GM12892 (cell line): ENCODE data around the gene HHAT.

Source experiments
- POLR2A ChIP-seq: IDR thresholded peaks from 2 replicates; pipeline ENCODE4 v1.6.1; 2011; ENCODE audit warnings: low read depth, low read length, control low read depth
- POLR2AphosphoS5 ChIP-seq: IDR thresholded peaks from 2 replicates; pipeline ENCODE4 v1.6.1; 2011; ENCODE audit warnings: low read depth, low read length, control low read depth

GRCh38 chr1:210428696-210429095 is 100.0 kb downstream of the HHAT start:
- no peak for TF ChIP-seq POLR2AphosphoS5
- no peak for TF ChIP-seq POLR2A
